CD4-positive, alpha-beta T cell (primary cell): ENCODE measurements around the gene ALLC. TPM values are rescaled to one million over a fixed set of nuclear protein-coding genes. Genes with fewer than 3 reads are reported as not detected.

Experiments used
- ATAC-seq: fragments of 200-7000 bp; cut with Tn5 transposase; one replicate; pipeline ENCODE4 v1.10.0; 2022; ENCODE audit warnings: mild to moderate bottlenecking; ENCODE audit not compliant: poor library complexity
- CTCF ChIA-PET: fragments of 350-600 bp; sonication (Branson Sonifier 250); formaldehyde crosslinking; loops from one replicate; lab custom pipeline; 2021; ENCODE audit warnings: antibody characterized with exemption, inconsistent platforms; lab: Charles Lee
- POLR2A ChIA-PET: fragments of 350-600 bp; sonication (Branson Sonifier 250); formaldehyde crosslinking; loops from one replicate; lab custom pipeline; 2021; ENCODE audit warnings: antibody characterized with exemption, inconsistent platforms; lab: Charles Lee
- DNase-seq, 14 experiments: peaks; one replicate each; pipeline ENCODE4 v3.0.0-alpha.2; 2013 to 2020; ENCODE audit warnings: mixed read lengths in 2 of 14
- H3K27ac ChIP-seq, 2 donors: one replicate each; pipeline versions ENCODE4 v1.5.1 to v1.7.0; 2013; ENCODE audit warnings: low read length in 2 of 2, low read depth in 1 of 2, mild to moderate bottlenecking in 1 of 2
- H3K27me3 ChIP-seq, 2 experiments: 1 replicate in 1 of 2; 2 replicates in 1 of 2; pipeline versions ENCODE4 v1.6.1 to v1.7.0; 2013; ENCODE audit warnings: low read length in 2 of 2, control low read depth in 1 of 2, mild to moderate bottlenecking in 1 of 2, moderate library complexity in 1 of 2; ENCODE audit not compliant: insufficient read depth in 2 of 2, control insufficient read depth in 1 of 2
- H3K36me3 ChIP-seq: one replicate; pipeline ENCODE4 v1.6.1; 2013; ENCODE audit warnings: low read length, control low read depth; ENCODE audit not compliant: insufficient read depth
- H3K4me1 ChIP-seq: one replicate; pipeline ENCODE4 v1.6.1; 2013; ENCODE audit warnings: low read length, control low read depth; ENCODE audit not compliant: insufficient read depth
- H3K4me3 ChIP-seq: one replicate; pipeline ENCODE4 v1.5.1; 2013; ENCODE audit warnings: mild to moderate bottlenecking, low read length, moderate library complexity
- H3K9me3 ChIP-seq, 2 experiments: 1 replicate in 1 of 2; 2 replicates in 1 of 2; pipeline versions ENCODE4 v1.6.1 to v1.7.0; 2013; ENCODE audit warnings: low read length in 2 of 2, mild to moderate bottlenecking in 2 of 2, control low read depth in 1 of 2, moderate library complexity in 1 of 2; ENCODE audit not compliant: control insufficient read depth in 1 of 2, insufficient read depth in 1 of 2
- H3K27ac Mint-ChIP-seq: one replicate; pipeline ENCODE4 v1.8.0; 2020; ENCODE audit warnings: mixed read lengths
- H3K27me3 Mint-ChIP-seq: one replicate; pipeline ENCODE4 v1.8.0; 2021; ENCODE audit warnings: mixed read lengths
- H3K36me3 Mint-ChIP-seq: one replicate; pipeline ENCODE4 v1.8.0; 2021; ENCODE audit warnings: low read depth, mixed read lengths
- H3K4me1 Mint-ChIP-seq: one replicate; pipeline ENCODE4 v1.8.0; 2021; ENCODE audit warnings: low read depth, mixed read lengths
- H3K4me3 Mint-ChIP-seq: one replicate; pipeline ENCODE4 v1.8.0; 2020; ENCODE audit warnings: mild to moderate bottlenecking, mixed read lengths
- H3K9me3 Mint-ChIP-seq: one replicate; pipeline ENCODE4 v1.8.0; 2020; ENCODE audit warnings: mixed read lengths
- intact Hi-C, 2 experiments: fragments of 100-400 bp; cut with DNase I in 1 of 2; cut with micrococcal nuclease in 1 of 2; formaldehyde crosslinking; loops; one replicate each; pipeline versions ENCODE4 v1.15.1 to v1.9.0; 2023 to 2025; cut with DNase I, micrococcal nuclease
- total RNA-seq, 174 experiments: library from RNA in 2 of 174; stranded (reverse) in 2 of 174; gene quantifications; one replicate each; pipeline ENCODE4 v1.2.3 and lab custom pipeline; 2021 to 2026
- TF ChIP-seq, protein P1 (sequence below): fragments of 200-600 bp; IDR thresholded peaks from one replicate; pipeline ENCODE4 v1.8.0; 2022; ENCODE audit warnings: antibody characterized with exemption, mild to moderate bottlenecking

The ALLC gene
- total RNA-seq, 2 experiments from 2014 or later = not detected

DNA sequence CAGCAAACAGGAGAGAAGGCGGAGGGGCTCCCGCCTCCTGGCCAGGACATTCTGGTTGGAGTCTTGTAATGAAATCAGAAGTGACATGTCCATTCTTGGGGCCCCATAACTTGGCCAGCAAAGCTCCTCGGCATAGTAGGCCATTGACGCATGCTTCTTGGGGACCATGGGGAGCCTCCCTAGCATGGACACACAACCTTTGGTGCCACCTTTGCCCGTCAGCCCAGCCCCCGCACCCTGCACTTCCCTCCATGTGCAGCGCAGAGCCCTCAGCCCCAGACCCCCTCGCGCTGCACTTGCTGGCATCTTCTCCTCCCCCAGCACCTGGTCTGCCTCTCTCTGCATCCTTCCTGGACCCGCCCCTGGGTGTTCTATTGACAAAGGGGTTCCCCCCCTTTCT, 68.5 kb downstream of the ALLC start:
- peaks cover 0 to 12% of the 10 kb centered on the region in 2 experiments for H3K9me3 ChIP-seq
- H3K27me3 ChIP-seq = no peaks in the 10 kb centered on the region
- Mint-ChIP-seq H3K9me3 (peaks cover 2% of the 10 kb centered on the region), H3K27me3 (peaks cover 26% of the 10 kb centered on the region), H3K4me1 (no peaks in the 10 kb centered on the region), H3K27ac (no peak overlapping the region), H3K4me3 (no peak overlapping the region), H3K36me3 (no peaks in the 10 kb centered on the region)
- no peak overlapping the region for H3K27ac ChIP-seq
- TF ChIP-seq, protein P1, sequence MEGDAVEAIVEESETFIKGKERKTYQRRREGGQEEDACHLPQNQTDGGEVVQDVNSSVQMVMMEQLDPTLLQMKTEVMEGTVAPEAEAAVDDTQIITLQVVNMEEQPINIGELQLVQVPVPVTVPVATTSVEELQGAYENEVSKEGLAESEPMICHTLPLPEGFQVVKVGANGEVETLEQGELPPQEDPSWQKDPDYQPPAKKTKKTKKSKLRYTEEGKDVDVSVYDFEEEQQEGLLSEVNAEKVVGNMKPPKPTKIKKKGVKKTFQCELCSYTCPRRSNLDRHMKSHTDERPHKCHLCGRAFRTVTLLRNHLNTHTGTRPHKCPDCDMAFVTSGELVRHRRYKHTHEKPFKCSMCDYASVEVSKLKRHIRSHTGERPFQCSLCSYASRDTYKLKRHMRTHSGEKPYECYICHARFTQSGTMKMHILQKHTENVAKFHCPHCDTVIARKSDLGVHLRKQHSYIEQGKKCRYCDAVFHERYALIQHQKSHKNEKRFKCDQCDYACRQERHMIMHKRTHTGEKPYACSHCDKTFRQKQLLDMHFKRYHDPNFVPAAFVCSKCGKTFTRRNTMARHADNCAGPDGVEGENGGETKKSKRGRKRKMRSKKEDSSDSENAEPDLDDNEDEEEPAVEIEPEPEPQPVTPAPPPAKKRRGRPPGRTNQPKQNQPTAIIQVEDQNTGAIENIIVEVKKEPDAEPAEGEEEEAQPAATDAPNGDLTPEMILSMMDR = no peak
- CTCF ChIA-PET = no interaction called here
- H3K4me3 ChIP-seq = no peak overlapping the region
- no peaks in the 10 kb centered on the region for H3K36me3 ChIP-seq
- POLR2A ChIA-PET = no interaction called here
- ATAC-seq (no peak), DNase-seq (no peak)
- intact Hi-C loops = no loop called here
- H3K4me1 ChIP-seq = no peaks in the 10 kb centered on the region

DNA sequence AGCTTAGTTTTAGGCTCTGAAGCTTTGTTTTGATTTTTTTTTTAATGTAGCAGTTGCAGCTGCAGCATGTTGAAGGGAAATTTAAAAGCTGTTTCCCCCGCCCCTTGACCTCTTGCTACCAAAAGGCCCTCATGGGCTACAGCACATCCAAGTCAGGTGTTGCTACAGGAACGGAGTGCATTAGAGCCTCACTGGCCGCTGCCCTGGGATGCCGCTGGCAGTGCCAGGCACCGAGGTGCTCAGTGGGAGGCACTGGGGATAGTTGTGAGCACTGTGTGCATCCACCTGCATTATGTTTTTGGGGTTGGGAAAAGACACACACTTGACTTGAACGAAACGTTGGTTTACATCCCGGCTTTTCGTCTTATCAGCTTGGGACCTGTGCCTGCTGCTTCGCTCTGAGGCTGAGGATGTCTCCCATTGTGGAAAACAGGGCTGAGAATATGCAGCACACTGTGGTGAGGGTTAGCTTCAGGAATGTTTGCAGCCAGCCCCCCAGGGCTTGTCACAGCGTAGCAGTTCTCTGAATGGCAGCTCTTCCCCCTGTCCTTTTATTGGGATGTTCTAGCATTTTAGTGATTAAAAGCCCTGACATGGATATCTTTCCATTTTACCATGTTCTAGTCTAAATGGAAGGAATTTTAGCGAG, 69.5 kb downstream of the ALLC start:
- CTCF ChIA-PET = interaction anchor here (1.1 to 1.9 kb wide), 2 partner anchors 21 to 53 kb away, joined by 3 to 5 read pairs; no protein-coding TSS in a partner anchor
- Mint-ChIP-seq H3K9me3 (no peaks in the 10 kb centered on the region), H3K27me3 (peaks cover 31% of the 10 kb centered on the region), H3K36me3 (no peaks in the 10 kb centered on the region), H3K4me1 (no peaks in the 10 kb centered on the region), H3K27ac (no peak overlapping the region), H3K4me3 (no peak overlapping the region)
- TF ChIP-seq, protein P1 = no peak
- H3K9me3 ChIP-seq = peaks cover 0 to 12% of the 10 kb centered on the region in 2 experiments
- no peak overlapping the region for H3K27ac ChIP-seq
- no peaks in the 10 kb centered on the region for H3K27me3 ChIP-seq
- no peaks in the 10 kb centered on the region for H3K4me1 ChIP-seq
- DNase-seq = no peak
- H3K4me3 ChIP-seq = no peak overlapping the region
- H3K36me3 ChIP-seq = no peaks in the 10 kb centered on the region
- intact Hi-C loops = no loop called here
- POLR2A ChIA-PET = no interaction called here
- ATAC-seq = no peak

DNA sequence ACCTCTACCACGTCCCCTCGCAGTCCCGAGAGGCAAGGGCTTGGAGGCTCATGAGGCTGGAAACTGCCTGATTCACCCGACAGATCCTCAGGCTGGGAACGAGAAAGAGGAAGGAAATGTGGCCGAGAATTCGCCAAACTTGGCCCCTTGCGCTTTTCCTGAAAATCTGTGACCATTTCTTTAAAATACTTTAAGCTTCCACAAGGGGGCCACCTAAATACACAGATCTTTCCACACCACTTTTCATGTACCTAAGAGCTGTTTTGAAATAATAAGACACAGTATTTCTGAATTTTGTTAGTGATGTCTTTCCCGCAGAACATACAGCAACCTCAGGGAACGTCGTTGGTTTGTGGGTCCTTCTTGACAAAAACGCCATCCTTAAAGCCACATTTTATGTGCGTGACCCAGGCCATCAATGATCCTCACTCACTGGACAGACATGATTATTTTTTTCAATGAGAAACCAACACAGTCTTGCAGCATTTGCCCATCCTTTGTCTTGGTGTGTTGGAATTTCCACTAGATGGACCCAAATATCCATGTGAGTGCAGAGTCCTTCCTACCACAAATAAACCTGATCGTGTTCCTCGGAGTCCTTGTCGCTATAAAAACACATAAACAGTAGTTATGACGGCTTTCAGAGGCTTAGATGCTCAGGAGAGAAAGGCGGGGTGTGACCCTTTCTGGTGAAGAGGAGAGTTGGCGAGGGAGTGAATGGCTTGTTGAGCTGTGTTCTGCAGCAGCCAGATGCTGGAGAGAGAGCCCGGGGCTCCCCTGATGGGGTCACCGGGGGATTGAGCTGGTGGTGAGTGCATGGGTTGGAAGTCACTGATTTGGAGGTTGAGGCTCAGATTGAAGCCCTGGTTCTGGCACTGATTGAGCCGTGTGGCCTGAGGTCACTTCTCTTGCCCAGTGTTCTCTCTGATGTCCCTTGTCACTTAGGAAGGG, 70.4 kb downstream of the ALLC start:
- ATAC-seq (no peak), DNase-seq (peak in 2 of 14 experiments; percentile 5 to 8)
- Histone ChIP-seq H3K27me3 (no peaks in the 10 kb centered on the region), H3K36me3 (no peaks in the 10 kb centered on the region), H3K4me3 (no peak overlapping the region), H3K9me3 (peaks cover 0 to 10% of the 10 kb centered on the region in 2 experiments), H3K4me1 (no peaks in the 10 kb centered on the region), H3K27ac (no peak overlapping the region)
- intact Hi-C loops = no loop called here
- Mint-ChIP-seq H3K9me3 (no peaks in the 10 kb centered on the region), H3K27me3 (peaks cover 26% of the 10 kb centered on the region), H3K4me3 (no peak overlapping the region), H3K4me1 (no peaks in the 10 kb centered on the region), H3K36me3 (no peaks in the 10 kb centered on the region), H3K27ac (no peak overlapping the region)
- POLR2A ChIA-PET = no interaction called here
- TF ChIP-seq, protein P1 = no peak
- CTCF ChIA-PET = interaction anchor here (1.1 to 1.9 kb wide), 2 partner anchors 22 to 52 kb away, joined by 3 to 5 read pairs; no protein-coding TSS in a partner anchor
